Choroid plexus epithelial cell (primary cell): ENCODE measurements around the gene KRT20.
A peak's percentile ranks its signal among the peaks of the same experiment; 100 is the strongest.

Source experiments
- DNase-seq: peaks from one replicate; pipeline ENCODE4 v3.0.0-alpha.2; 2010; ENCODE audit warnings: low read depth
- H3K4me3 ChIP-seq: 2 replicates; pipeline ENCODE4 v1.5.1; 2011; ENCODE audit warnings: low read depth, mild to moderate bottlenecking, control low read depth, low read length, moderate library complexity
- CTCF ChIP-seq: conservative IDR thresholded peaks from 2 replicates; pipeline ENCODE4 v1.5.1; 2011; ENCODE audit warnings: low read depth, mild to moderate bottlenecking, control low read depth, inconsistent platforms, low read length, moderate library complexity

The KRT20 gene

GRCh38 chr17:40844671-40845107 is 40.4 kb downstream of the KRT20 start:
- H3K4me3 ChIP-seq, result no peak overlapping the region
- no peak for TF ChIP-seq CTCF
- no peak for DNase-seq

- no peak overlapping the region for H3K4me3 ChIP-seq
- no peak for TF ChIP-seq CTCF
- DNase-seq, result no peak
Observed at GRCh38 chr17:40843242-40843641, 41.8 kb downstream of the KRT20 start.

GRCh38 chr17:40841246-40841645 is 43.8 kb downstream of the KRT20 start:
- no peak overlapping the region for H3K4me3 ChIP-seq

GRCh38 chr17:40839194-40839593 is 45.8 kb downstream of the KRT20 start:
- H3K4me3 ChIP-seq, result no peak overlapping the region
- no peak for TF ChIP-seq CTCF
- no peak for DNase-seq

More at GRCh38 chr17:40841246-40841645, 43.8 kb downstream of the KRT20 start:
- peak; percentile 34 for DNase-seq
- TF ChIP-seq CTCF, result no peak

GRCh38 chr17:40836020-40836419 is 49.0 kb downstream of the KRT20 start:
- H3K4me3 ChIP-seq, result no peak overlapping the region
- no peak for TF ChIP-seq CTCF
- no peak for DNase-seq

GRCh38 chr17:40833882-40834281 is 51.2 kb downstream of the KRT20 start:
- no peak overlapping the region for H3K4me3 ChIP-seq
- no peak for TF ChIP-seq CTCF
- no peak for DNase-seq

- TF ChIP-seq CTCF, result no peak
- DNase-seq, result no peak
- H3K4me3 ChIP-seq, result no peak overlapping the region
Observed at GRCh38 chr17:40832840-40833239, 52.2 kb downstream of the KRT20 start.
